ENCODE data around the gene OCA2.
"Not testable (repeated sequence)": the region's sequence is repeated elsewhere in the genome, so short reads cannot be mapped to it uniquely, and the experiment has no call there.

Gene OCA2

GRCh38 chr15:28020644-28021043 lies 78.5 kb downstream of the OCA2 start:
- FAIRE-seq: no peak

GRCh38 chr15:28019594-28020309 lies 79.4 kb downstream of the OCA2 start:
- no peak for FAIRE-seq

- no peak for FAIRE-seq
Measured at GRCh38 chr15:28018291-28019044, 80.6 kb downstream of the OCA2 start.

- no peak for FAIRE-seq
Measured at GRCh38 chr15:28017423-28017924, 81.6 kb downstream of the OCA2 start.

- no peak for FAIRE-seq
Measured at GRCh38 chr15:28015855-28016254, 83.3 kb downstream of the OCA2 start.

- FAIRE-seq: no peak
Measured at GRCh38 chr15:28014623-28015200, 84.4 kb downstream of the OCA2 start.

- FAIRE-seq: no peak
Measured at GRCh38 chr15:28013976-28014375, 85.1 kb downstream of the OCA2 start.

GRCh38 chr15:28013480-28013879 lies 85.6 kb downstream of the OCA2 start:
- no peak for FAIRE-seq

- no peak for FAIRE-seq
Measured at GRCh38 chr15:28012231-28012630, 86.9 kb downstream of the OCA2 start.

- FAIRE-seq: not testable (repeated sequence)
Measured at GRCh38 chr15:28008175-28008574, 90.9 kb downstream of the OCA2 start.

GRCh38 chr15:28006116-28006905 lies 92.8 kb downstream of the OCA2 start:
- FAIRE-seq: no peak

GRCh38 chr15:28005004-28005527 lies 94.0 kb downstream of the OCA2 start:
- no peak for FAIRE-seq

GRCh38 chr15:28004143-28005003 lies 94.7 kb downstream of the OCA2 start:
- FAIRE-seq: no peak

- FAIRE-seq: no peak
Measured at GRCh38 chr15:28003302-28004037, 95.6 kb downstream of the OCA2 start.

GRCh38 chr15:28002867-28003266 lies 96.2 kb downstream of the OCA2 start:
- FAIRE-seq: no peak

GRCh38 chr15:28002136-28002861 lies 96.8 kb downstream of the OCA2 start:
- no peak for FAIRE-seq

- FAIRE-seq: no peak
Measured at GRCh38 chr15:28001641-28002040, 97.5 kb downstream of the OCA2 start.

- no peak for FAIRE-seq
Measured at GRCh38 chr15:27993996-27994780, 104.9 kb downstream of the OCA2 start.

- no peak for FAIRE-seq
Measured at GRCh38 chr15:27993544-27993943, 105.6 kb downstream of the OCA2 start.

Measured in islet of Langerhans (tissue), 1 donor.